A549 (cell line): ENCODE data around the gene OPA3. TPM values are rescaled to one million over a fixed set of nuclear protein-coding genes. Genes with fewer than 3 reads are reported as not detected.
A peak's percentile ranks its signal among the peaks of the same experiment; 100 is the strongest.

Experiments
- ATOH8 ChIP-seq: fragments of 250-450 bp; sonication (Bioruptor Pico); IDR thresholded peaks from 2 replicates; pipeline ENCODE4 v1.5.0; 2020; ENCODE audit warnings: low read depth, mild to moderate bottlenecking, moderate library complexity
- BCL3 ChIP-seq: fragments of >200 bp; sonication (Bioruptor Twin); formaldehyde crosslinking; IDR thresholded peaks from 3 replicates; pipeline ENCODE4 v1.6.1; 2016
- BHLHE40 ChIP-seq: IDR thresholded peaks from 2 replicates; pipeline ENCODE4 v1.6.1; 2012; ENCODE audit warnings: low read depth, low read length, inconsistent platforms
- CBX2 ChIP-seq: fragments of 200-600 bp; sonication (generic); IDR thresholded peaks from 2 replicates; pipeline ENCODE4 v1.6.1; 2016; ENCODE audit warnings: low read depth, mild to moderate bottlenecking, borderline replicate concordance
- CBX8 ChIP-seq: fragments of 200-600 bp; sonication (generic); IDR thresholded peaks from 2 replicates; pipeline ENCODE4 v1.6.1; 2016
- CEBPB ChIP-seq, 2 experiments: fragments of >200 bp in 1 of 2; sonication (Bioruptor Twin) in 1 of 2; formaldehyde crosslinking in 1 of 2; IDR thresholded peaks; 2 replicates each; pipeline ENCODE4 v1.6.1; 2012 to 2016
- CHD4 ChIP-seq: fragments of 200-600 bp; sonication (generic); IDR thresholded peaks from 2 replicates; pipeline ENCODE4 v1.6.1; 2016; ENCODE audit warnings: antibody characterized with exemption, mild to moderate bottlenecking, borderline replicate concordance
- ELK1 ChIP-seq: fragments of 150-350 bp; IDR thresholded peaks from 2 replicates; pipeline ENCODE4 v1.6.1; 2014; ENCODE audit warnings: low read depth, mild to moderate bottlenecking, low read length
- EP300 ChIP-seq, 2 experiments: fragments of >200 bp; sonication (Bioruptor Twin); formaldehyde crosslinking; IDR thresholded peaks; 2 replicates in 1 of 2; 3 replicates in 1 of 2; pipeline ENCODE4 v1.6.1; 2016 to 2017
- ESRRA ChIP-seq: fragments of 150-350 bp; IDR thresholded peaks from 2 replicates; pipeline ENCODE4 v1.6.1; 2014; ENCODE audit warnings: mild to moderate bottlenecking, low read length, borderline replicate concordance
- FOSB ChIP-seq: fragments of 250-450 bp; sonication (Bioruptor Pico); IDR thresholded peaks from 2 replicates; pipeline ENCODE4 v1.5.0; 2020; ENCODE audit warnings: mild to moderate bottlenecking, moderate library complexity
- HDAC2 ChIP-seq: fragments of 200-600 bp; sonication (generic); IDR thresholded peaks from 2 replicates; pipeline ENCODE4 v1.6.1; 2016
- HES2 ChIP-seq: fragments of >200 bp; sonication (Bioruptor Twin); formaldehyde crosslinking; IDR thresholded peaks from 2 replicates; pipeline ENCODE4 v1.6.1; 2016
- HOXA7 ChIP-seq: fragments of 250-450 bp; sonication (Bioruptor Pico); IDR thresholded peaks from 2 replicates; pipeline ENCODE4 v1.5.0; 2020; ENCODE audit warnings: mild to moderate bottlenecking, moderate library complexity
- HOXB5 ChIP-seq: fragments of 250-450 bp; sonication (Bioruptor Pico); IDR thresholded peaks from 2 replicates; pipeline ENCODE4 v1.5.0; 2020; ENCODE audit warnings: mild to moderate bottlenecking, moderate library complexity
- JUN ChIP-seq, 2 experiments: fragments of >200 bp; sonication (Bioruptor Twin); formaldehyde crosslinking; IDR thresholded peaks; 2 replicates in 1 of 2; 3 replicates in 1 of 2; pipeline ENCODE4 v1.6.1; 2016 to 2017
- JUNB ChIP-seq: fragments of >200 bp; sonication (Bioruptor Twin); formaldehyde crosslinking; IDR thresholded peaks from 2 replicates; pipeline ENCODE4 v1.6.1; 2016
- KDM5A ChIP-seq: fragments of 200-600 bp; sonication (generic); IDR thresholded peaks from 2 replicates; pipeline ENCODE4 v1.6.1; 2016; ENCODE audit warnings: antibody characterized with exemption, mild to moderate bottlenecking
- MAFK ChIP-seq: fragments of 450-650 bp; IDR thresholded peaks from 2 replicates; pipeline ENCODE4 v1.6.1; 2014; ENCODE audit not compliant: partially characterized antibody
- MAX ChIP-seq: IDR thresholded peaks from 2 replicates; pipeline ENCODE4 v1.6.1; 2012
- MAZ ChIP-seq: fragments of 150-350 bp; IDR thresholded peaks from 2 replicates; pipeline ENCODE4 v1.6.1; 2014; ENCODE audit warnings: antibody characterized with exemption, low read depth, low read length, borderline replicate concordance
- NFE2L2 ChIP-seq: fragments of 150-350 bp; conservative IDR thresholded peaks from 2 replicates; pipeline ENCODE4 v1.6.1; 2014; ENCODE audit warnings: low read length
- NR3C1 ChIP-seq: fragments of >200 bp; sonication (Bioruptor Twin); formaldehyde crosslinking; IDR thresholded peaks from 3 replicates; pipeline ENCODE4 v1.6.1; 2017
- PHF8 ChIP-seq: fragments of 200-600 bp; sonication (generic); IDR thresholded peaks from 2 replicates; pipeline ENCODE4 v1.6.1; 2016; ENCODE audit warnings: low read depth, mild to moderate bottlenecking, antibody characterized with exemption, moderate library complexity, borderline replicate concordance
- POLR2A ChIP-seq: IDR thresholded peaks from 2 replicates; pipeline ENCODE4 v1.6.1; 2012; ENCODE audit warnings: mild to moderate bottlenecking, low read length
- POLR2AphosphoS2 ChIP-seq: conservative IDR thresholded peaks from 2 replicates; pipeline ENCODE4 v1.6.1; 2012; ENCODE audit warnings: low read length, improper control_type of control experiment, inconsistent platforms
- RARB ChIP-seq: fragments of 250-450 bp; sonication (Bioruptor Pico); IDR thresholded peaks from 2 replicates; pipeline ENCODE4 v1.8.0; 2021; ENCODE audit warnings: mild to moderate bottlenecking, moderate library complexity
- TFCP2L1 ChIP-seq: fragments of 250-450 bp; sonication (Bioruptor Pico); IDR thresholded peaks from 2 replicates; pipeline ENCODE4 v1.5.0; 2021; ENCODE audit warnings: mild to moderate bottlenecking
- TP53 ChIP-seq: fragments of 250-450 bp; sonication (Bioruptor Pico); IDR thresholded peaks from 2 replicates; pipeline ENCODE4 v1.5.0; 2021; ENCODE audit warnings: mild to moderate bottlenecking, moderate library complexity
- USF2 ChIP-seq: fragments of 450-650 bp; IDR thresholded peaks from 2 replicates; pipeline ENCODE4 v1.6.1; 2014; ENCODE audit warnings: antibody characterized with exemption
- ZC3H11A ChIP-seq: fragments of 450-650 bp; IDR thresholded peaks from 2 replicates; pipeline ENCODE4 v1.6.1; 2014; ENCODE audit warnings: antibody characterized with exemption, mild to moderate bottlenecking
- ZFP36 ChIP-seq: fragments of 450-650 bp; IDR thresholded peaks from 2 replicates; pipeline ENCODE4 v1.6.1; 2014; ENCODE audit warnings: borderline replicate concordance; ENCODE audit not compliant: partially characterized antibody
- ZNF302 ChIP-seq: fragments of 250-450 bp; sonication (Bioruptor Pico); IDR thresholded peaks from 2 replicates; pipeline ENCODE4 v1.9.0; 2021; ENCODE audit warnings: inconsistent platforms, mild to moderate bottlenecking, moderate library complexity
- polyA plus RNA-seq, 4 experiments: library from polyadenylated mRNA; depleted of rRNA in 3 of 4; stranded (reverse); fragments of >200 nt; fragmentation: RNase III in 1 of 4; extraction: RNeasy Plus Mini Kit Qiagen cat#74134 plus additional on column Dnase treatment in 1 of 4; gene quantifications; 2 replicates in 3 of 4; 3 replicates in 1 of 4; pipeline ENCODE4 v1.2.3, GENCODE V29; 2011 to 2017

The OPA3 gene
- polyA plus RNA-seq, 2 of the 4 experiments (the other 2 are of a cell fraction), result 15.6 to 21.8 TPM

GRCh38 chr19:45577111-45577905, 7.3 kb downstream of the OPA3 start (continued):
- TF ChIP-seq ATOH8 (CRISPR knock-in tag) (no peak; the same call in 1 of the 2 replicates), NR3C1 (no peak), POLR2A (no peak), NFE2L2 (no peak), ZC3H11A (no peak), CBX2 (no peak), BCL3 (no peak), CEBPB (IDR thresholded peaks at IDR 0.05) (peak in 1 of 2 experiments; percentile 8; a peak in 1 of 4 replicates), FOSB (CRISPR knock-in tag) (no peak), USF2 (no peak), HDAC2 (no peak), ZNF302 (CRISPR knock-in tag) (no peak), MAZ (no peak), MAFK (peak; percentile 86), CBX8 (no peak), ZFP36 (no peak), POLR2AphosphoS2 (no peak), KDM5A (no peak), HES2 (no peak), ELK1 (no peak), MAX (peak; percentile 67; the same call in 1 of the 2 replicates), EP300 (IDR thresholded peaks at IDR 0.05) (peak in 1 of 2 experiments; percentile 38; a peak in 1 of 5 replicates), JUNB (peak; percentile 76), BHLHE40 (no peak), JUN (IDR thresholded peaks at IDR 0.05) (peak; percentile 66 to 74; a peak in 4 of 5 replicates), TFCP2L1 (no peak), PHF8 (no peak), HOXA7 (CRISPR knock-in tag) (no peak), ESRRA (no peak), TP53 (CRISPR knock-in tag) (no peak), RARB (CRISPR knock-in tag) (peak; percentile 29; the same call in 1 of the 2 replicates), CHD4 (no peak), HOXB5 (CRISPR knock-in tag) (no peak; the same call in 1 of the 2 replicates)
